H9 (cell line): ENCODE results near the gene SOWAHB. TPM values are rescaled to one million over a fixed set of nuclear protein-coding genes. Genes with fewer than 3 reads are reported as not detected.
A peak's percentile ranks its signal among the peaks of the same experiment; 100 is the strongest.

Source experiments
- DNase-seq: peaks from one replicate; pipeline ENCODE4 v3.0.0-alpha.2; 2017
- H2AFZ ChIP-seq: one replicate; pipeline ENCODE4 v1.6.1; 2013; ENCODE audit warnings: mild to moderate bottlenecking, low read length, control low read depth, moderate library complexity
- H2AK5ac ChIP-seq: 2 replicates; pipeline ENCODE4 v1.6.1; 2013; ENCODE audit warnings: low read length, control low read depth, mixed read lengths; ENCODE audit not compliant: insufficient read length
- H2BK120ac ChIP-seq: one replicate; pipeline ENCODE4 v1.6.1; 2013; ENCODE audit warnings: low read depth, mild to moderate bottlenecking, low read length, control low read depth, inconsistent platforms; ENCODE audit not compliant: poor library complexity, severe bottlenecking
- H2BK12ac ChIP-seq: 2 replicates; pipeline ENCODE4 v1.6.1; 2013; ENCODE audit warnings: low read length, control low read depth, mixed read lengths, low read depth; ENCODE audit not compliant: insufficient read length
- H2BK15ac ChIP-seq: 2 replicates; pipeline ENCODE4 v1.6.1; 2013; ENCODE audit warnings: low read depth, low read length, control low read depth
- H2BK20ac ChIP-seq: one replicate; pipeline ENCODE4 v1.6.1; 2013; ENCODE audit warnings: low read depth, mild to moderate bottlenecking, low read length, control low read depth, inconsistent platforms; ENCODE audit not compliant: poor library complexity, severe bottlenecking
- H2BK5ac ChIP-seq: 2 replicates; pipeline ENCODE4 v1.6.1; 2013; ENCODE audit warnings: low read length, control low read depth, mixed read lengths; ENCODE audit not compliant: insufficient read length
- H3K14ac ChIP-seq: 2 replicates; pipeline ENCODE4 v1.6.1; 2013; ENCODE audit warnings: low read length, control low read depth; ENCODE audit not compliant: insufficient read depth
- H3K18ac ChIP-seq: 2 replicates; pipeline ENCODE4 v1.6.1; 2013; ENCODE audit warnings: low read depth, mild to moderate bottlenecking, mixed read lengths, low read length, control low read depth; ENCODE audit not compliant: insufficient read length
- H3K23ac ChIP-seq: 2 replicates; pipeline ENCODE4 v1.6.1; 2013; ENCODE audit warnings: low read length, control low read depth, mixed read lengths, low read depth; ENCODE audit not compliant: insufficient read length
- H3K23me2 ChIP-seq: 2 replicates; pipeline ENCODE4 v1.6.1; 2013; ENCODE audit warnings: low read depth, mild to moderate bottlenecking, mixed read lengths, low read length, control low read depth; ENCODE audit not compliant: insufficient read length, poor library complexity, severe bottlenecking
- H3K27ac ChIP-seq: 2 replicates; pipeline ENCODE4 v1.5.1; 2013; ENCODE audit warnings: low read length, control low read depth, mixed read lengths, low read depth; ENCODE audit not compliant: insufficient read length
- H3K27me3 ChIP-seq: 2 replicates; pipeline ENCODE4 v1.6.1; 2013; ENCODE audit warnings: low read length, control low read depth, inconsistent platforms; ENCODE audit not compliant: insufficient read depth
- H3K4ac ChIP-seq: 2 replicates; pipeline ENCODE4 v1.6.1; 2013; ENCODE audit warnings: low read depth, mild to moderate bottlenecking, control low read depth, inconsistent platforms, low read length, moderate library complexity
- H3K4me1 ChIP-seq: 2 replicates; pipeline ENCODE4 v1.6.1; 2013; ENCODE audit warnings: low read length, control low read depth, inconsistent platforms; ENCODE audit not compliant: insufficient read depth
- H3K4me2 ChIP-seq: 2 replicates; pipeline ENCODE4 v1.6.1; 2013; ENCODE audit warnings: low read length, control low read depth, mixed read lengths; ENCODE audit not compliant: insufficient read length, insufficient read depth
- H3K56ac ChIP-seq: 2 replicates; pipeline ENCODE4 v1.6.1; 2013; ENCODE audit warnings: low read depth, mild to moderate bottlenecking, mixed read lengths, low read length, control low read depth; ENCODE audit not compliant: insufficient read length
- H3K79me1 ChIP-seq: 2 replicates; pipeline ENCODE4 v1.6.1; 2013; ENCODE audit warnings: low read depth, mild to moderate bottlenecking, moderate library complexity, low read length, control low read depth, inconsistent platforms; ENCODE audit not compliant: insufficient read depth, poor library complexity, severe bottlenecking
- H3K79me2 ChIP-seq: 2 replicates; pipeline ENCODE4 v1.6.1; 2013; ENCODE audit warnings: low read length, control low read depth, inconsistent platforms; ENCODE audit not compliant: insufficient read depth
- H3K9ac ChIP-seq: 2 replicates; pipeline ENCODE4 v1.6.1; 2013; ENCODE audit warnings: low read length, control low read depth, mixed read lengths; ENCODE audit not compliant: insufficient read length; ENCODE audit errors: extremely low read depth
- H3K9me3 ChIP-seq: one replicate; pipeline ENCODE4 v1.6.1; 2013; ENCODE audit warnings: low read depth, low read length, inconsistent platforms; ENCODE audit not compliant: control insufficient read depth
- H3T11ph ChIP-seq: one replicate; pipeline ENCODE4 v1.6.1; 2013; ENCODE audit warnings: mild to moderate bottlenecking, low read length, control low read depth, inconsistent platforms
- H4K20me1 ChIP-seq: one replicate; pipeline ENCODE4 v1.6.1; 2013; ENCODE audit not compliant: control insufficient read depth, insufficient read length, insufficient read depth
- H4K5ac ChIP-seq: 2 replicates; pipeline ENCODE4 v1.6.1; 2013; ENCODE audit warnings: low read depth, mild to moderate bottlenecking, mixed read lengths, low read length, control low read depth; ENCODE audit not compliant: insufficient read length
- H4K8ac ChIP-seq: replicated peaks from 2 replicates; pipeline ENCODE4 v1.6.1; 2013; ENCODE audit warnings: low read length, control low read depth, mixed read lengths, low read depth; ENCODE audit not compliant: insufficient read length
- H4K91ac ChIP-seq: 2 replicates; pipeline ENCODE4 v1.6.1; 2013; ENCODE audit warnings: low read depth, mild to moderate bottlenecking, moderate library complexity, mixed read lengths, low read length, control low read depth; ENCODE audit not compliant: insufficient read length
- H3K27ac Mint-ChIP-seq, 3 experiments: 2 replicates in 2 of 3; 3 replicates in 1 of 3; pipeline ENCODE4 v1.8.0; 2020 to 2021; ENCODE audit warnings: mixed read lengths in 3 of 3, mild to moderate bottlenecking in 1 of 3, moderate library complexity in 1 of 3
- H3K27me3 Mint-ChIP-seq: 2 replicates; pipeline ENCODE4 v1.8.0; 2021; ENCODE audit warnings: low read depth, mild to moderate bottlenecking, moderate library complexity, mixed read lengths
- H3K36me3 Mint-ChIP-seq, 3 experiments: 2 replicates in 2 of 3; 3 replicates in 1 of 3; pipeline ENCODE4 v1.8.0; 2020 to 2021; ENCODE audit warnings: low read depth in 3 of 3, mixed read lengths in 3 of 3; ENCODE audit not compliant: insufficient read depth in 1 of 3
- H3K4me1 Mint-ChIP-seq, 2 experiments: 2 replicates each; pipeline ENCODE4 v1.8.0; 2020; ENCODE audit warnings: mixed read lengths in 2 of 2
- H3K4me3 Mint-ChIP-seq, 2 experiments: 2 replicates in 1 of 2; 3 replicates in 1 of 2; pipeline ENCODE4 v1.8.0; 2020 to 2021; ENCODE audit warnings: mild to moderate bottlenecking in 2 of 2, mixed read lengths in 2 of 2, moderate library complexity in 1 of 2
- H3K9me3 Mint-ChIP-seq, 2 experiments: 2 replicates in 1 of 2; 3 replicates in 1 of 2; pipeline ENCODE4 v1.8.0; 2020; ENCODE audit warnings: mild to moderate bottlenecking in 2 of 2, mixed read lengths in 2 of 2, moderate library complexity in 1 of 2
- WGBS: extraction: QIAGEN DNeasy Blood & Tissue Kit; methylation state at CpG from one replicate; pipeline ENCODE4 v1.1.7; 2013; ENCODE audit warnings: missing lambda C conversion rate, low lambda C conversion rate, mixed read lengths; ENCODE audit not compliant: insufficient read length; ENCODE audit errors: extremely low coverage; 5-methylcytosine and 5-hydroxymethylcytosine counted together
- total RNA-seq: library from RNA; stranded (reverse); gene quantifications from 2 replicates; pipeline ENCODE4 v1.2.1, GENCODE V29; 2021
- TF ChIP-seq, protein P1 (sequence below): fragments of 200-600 bp; sonication (generic); conservative IDR thresholded peaks from 3 replicates; pipeline ENCODE4 v1.8.0; 2021; ENCODE audit warnings: antibody characterized with exemption, mild to moderate bottlenecking

SOWAHB gene
- total RNA-seq, 1 experiment from 2014 or later, result 0.26 TPM

DNA sequence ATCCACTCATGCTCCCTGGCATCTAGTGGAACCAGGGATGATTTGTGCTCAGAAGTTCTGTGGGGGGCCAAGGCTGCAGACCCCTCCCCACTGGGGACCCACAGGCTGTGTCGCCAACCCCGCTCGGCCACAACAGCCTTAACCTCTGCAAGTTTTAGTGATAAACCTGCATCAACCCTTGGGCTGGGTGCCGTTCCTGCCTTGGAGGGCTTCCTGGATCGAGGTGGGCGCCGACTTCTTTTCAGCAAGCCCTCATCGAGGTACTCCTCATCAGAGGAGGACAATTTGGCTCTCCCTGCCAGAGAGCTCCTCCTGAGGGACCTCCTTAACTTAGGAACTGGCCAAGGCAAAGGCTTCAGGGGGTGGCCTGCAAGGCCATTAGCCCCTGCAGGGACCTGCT is 1.9 kb downstream of the SOWAHB start:
- H3K79me2 ChIP-seq, result no peaks in the 10 kb centered on the region
- peaks cover 16 to 22% of the 10 kb centered on the region in 2 experiments for H3K4me1 Mint-ChIP-seq
- peaks cover 0 to 2% of the 10 kb centered on the region in 2 experiments; a peak in 1 of 5 replicates for H3K9me3 Mint-ChIP-seq
- H2BK120ac ChIP-seq, result no peak overlapping the region
- H3K4me2 ChIP-seq, result no peak overlapping the region
- H4K5ac ChIP-seq, result no peak overlapping the region
- H3K36me3 Mint-ChIP-seq, result no peaks in the 10 kb centered on the region
- no peak overlapping the region for H3K14ac ChIP-seq
- H4K20me1 ChIP-seq, result peaks cover 2% of the 10 kb centered on the region
- no peak overlapping the region for H4K91ac ChIP-seq
- TF ChIP-seq, protein P1, sequence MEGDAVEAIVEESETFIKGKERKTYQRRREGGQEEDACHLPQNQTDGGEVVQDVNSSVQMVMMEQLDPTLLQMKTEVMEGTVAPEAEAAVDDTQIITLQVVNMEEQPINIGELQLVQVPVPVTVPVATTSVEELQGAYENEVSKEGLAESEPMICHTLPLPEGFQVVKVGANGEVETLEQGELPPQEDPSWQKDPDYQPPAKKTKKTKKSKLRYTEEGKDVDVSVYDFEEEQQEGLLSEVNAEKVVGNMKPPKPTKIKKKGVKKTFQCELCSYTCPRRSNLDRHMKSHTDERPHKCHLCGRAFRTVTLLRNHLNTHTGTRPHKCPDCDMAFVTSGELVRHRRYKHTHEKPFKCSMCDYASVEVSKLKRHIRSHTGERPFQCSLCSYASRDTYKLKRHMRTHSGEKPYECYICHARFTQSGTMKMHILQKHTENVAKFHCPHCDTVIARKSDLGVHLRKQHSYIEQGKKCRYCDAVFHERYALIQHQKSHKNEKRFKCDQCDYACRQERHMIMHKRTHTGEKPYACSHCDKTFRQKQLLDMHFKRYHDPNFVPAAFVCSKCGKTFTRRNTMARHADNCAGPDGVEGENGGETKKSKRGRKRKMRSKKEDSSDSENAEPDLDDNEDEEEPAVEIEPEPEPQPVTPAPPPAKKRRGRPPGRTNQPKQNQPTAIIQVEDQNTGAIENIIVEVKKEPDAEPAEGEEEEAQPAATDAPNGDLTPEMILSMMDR, result no peak
- DNase-seq, result no peak
- H3K27ac Mint-ChIP-seq, result no peak overlapping the region
- no CpG with 5 or more reads among the region's 8 CpGs for WGBS
- no peak overlapping the region for H3K18ac ChIP-seq
- H2AK5ac ChIP-seq, result no peak overlapping the region
- H2BK15ac ChIP-seq, result no peak overlapping the region
- H3K4me3 Mint-ChIP-seq, result peak overlapping the region in 1 of 2 experiments; percentile 71; a peak in 2 of 5 replicates
- no peaks in the 10 kb centered on the region for H3K4me1 ChIP-seq
- H3K9ac ChIP-seq, result no peak overlapping the region
- no peak overlapping the region for H3K23ac ChIP-seq
- peaks cover 18% of the 10 kb centered on the region for H3K23me2 ChIP-seq
- no peak overlapping the region for H2BK5ac ChIP-seq
- no peak overlapping the region for H2BK12ac ChIP-seq
- H3K27ac ChIP-seq, result no peak overlapping the region
- peaks cover 78% of the 10 kb centered on the region for H3K27me3 Mint-ChIP-seq
- no peak overlapping the region for H2BK20ac ChIP-seq
- H3K27me3 ChIP-seq, result peaks cover 27% of the 10 kb centered on the region
- H3K79me1 ChIP-seq, result no peaks in the 10 kb centered on the region
- H4K8ac ChIP-seq, result no peak overlapping the region
- H3K9me3 ChIP-seq, result no peaks in the 10 kb centered on the region
- H3K56ac ChIP-seq, result no peak overlapping the region
- H2AFZ ChIP-seq, result no peak overlapping the region
- H3T11ph ChIP-seq, result no peak overlapping the region
- H3K4ac ChIP-seq, result no peak overlapping the region
